Left cardiac atrium (tissue), 4 donors: ENCODE measurements around the gene TCF12. TPM values are rescaled to one million over a fixed set of nuclear protein-coding genes. Genes with fewer than 3 reads are reported as not detected.
A peak's percentile ranks its signal among the peaks of the same experiment; 100 is the strongest.

Source experiments
- ATAC-seq, 2 donors: fragments of 200-7000 bp; cut with Tn5 transposase; one replicate each; pipeline ENCODE4 v1.9.1; 2020; ENCODE audit warnings: mild to moderate bottlenecking in 2 of 2, moderate library complexity in 2 of 2
- DNase-seq: peaks from one replicate; pipeline ENCODE4 v3.0.0-alpha.2; 2020
- intact Hi-C, 2 donors: fragments of 100-400 bp; cut with DNase I; formaldehyde crosslinking; loops; one replicate each; pipeline versions ENCODE4 v1.14.1 to v1.15.1; 2022 to 2023
- total RNA-seq, 2 donors: library from RNA; stranded (reverse); fragmentation: NEBNext Ultra II Directional; extraction: Animal tissue kit (Norgen Biotek cat#: 25700); gene quantifications; one replicate each; pipeline ENCODE4 v1.2.1, GENCODE V29; 2021
- donor health status: DM: no; HTN: yes; CAD: no.
- donor health status: DM: no; HTN: yes; CAD: no; lungs with severe emphysema.
- donor health status: DM: yes; HTN: yes; CAD: no.
- donor health status: Dilated cardiomyopathy.

The TCF12 gene
- total RNA-seq, 2 donors from 2014 or later, result 44.0 to 53.9 TPM

DNA sequence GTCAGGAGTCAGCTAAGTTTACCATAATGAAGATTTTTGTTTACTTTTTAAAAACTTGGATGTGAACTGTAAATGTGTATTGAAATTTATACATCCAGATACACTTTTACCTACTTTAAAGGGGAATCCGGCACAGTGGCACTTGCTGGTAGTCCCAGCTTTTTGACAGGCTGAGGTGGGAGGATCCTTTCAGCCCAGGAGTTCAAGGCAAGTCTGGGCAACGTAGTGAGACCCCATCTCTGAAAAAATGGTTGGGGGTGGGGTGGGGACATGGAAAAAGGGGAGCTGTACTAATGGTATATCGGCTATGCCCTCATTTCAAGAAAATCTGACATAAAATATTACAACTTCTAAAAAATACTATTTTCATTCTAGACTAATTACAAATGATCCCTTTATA, 362.0 kb downstream of the TCF12 start:
- intact Hi-C loops, result no loop called here
- ATAC-seq (no peak), DNase-seq (no peak)

- DNase-seq (no peak), ATAC-seq (no peak)
- intact Hi-C loops, result no loop called here
These were observed 362.9 kb downstream of the TCF12 start for GRCh38 chr15:57281321-57281720.

GRCh38 chr15:57282686-57283085, 364.2 kb downstream of the TCF12 start:
- ATAC-seq (no peak), DNase-seq (no peak)
- intact Hi-C loops, result no loop called here

- no peak for ATAC-seq
- intact Hi-C loops, result no loop called here
- DNase-seq, result no peak
These were observed 365.5 kb downstream of the TCF12 start for GRCh38 chr15:57283774-57284503.

DNA sequence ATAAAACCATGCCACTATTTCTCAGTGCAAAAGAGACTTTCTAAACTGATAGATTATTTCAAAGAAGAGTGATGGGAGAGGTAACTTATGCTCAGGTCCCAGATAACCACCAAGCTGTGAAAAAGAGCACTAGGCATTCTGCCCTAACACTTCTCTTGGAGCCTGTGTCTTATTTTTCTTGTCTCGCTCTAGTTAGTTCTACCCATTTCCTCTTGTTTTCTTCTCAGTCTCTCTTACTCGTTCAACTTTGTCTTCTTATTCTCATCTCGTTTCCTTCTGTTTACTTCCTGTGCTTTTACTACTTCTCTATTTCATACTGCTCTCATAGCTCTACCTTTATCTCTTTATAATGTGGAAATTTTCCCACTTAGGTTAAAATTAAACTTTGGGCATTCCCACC, 366.1 kb downstream of the TCF12 start:
- ATAC-seq (no peak), DNase-seq (no peak)
- intact Hi-C loops, result no loop called here

GRCh38 chr15:57285386-57285785, 366.9 kb downstream of the TCF12 start:
- intact Hi-C loops, result no loop called here

GRCh38 chr15:57286446-57287122, 368.1 kb downstream of the TCF12 start:
- DNase-seq (no peak), ATAC-seq (no peak)
- intact Hi-C loops, result no loop called here

More at GRCh38 chr15:57285386-57285785, 366.9 kb downstream of the TCF12 start:
- no peak for DNase-seq
- ATAC-seq, result no peak

DNA sequence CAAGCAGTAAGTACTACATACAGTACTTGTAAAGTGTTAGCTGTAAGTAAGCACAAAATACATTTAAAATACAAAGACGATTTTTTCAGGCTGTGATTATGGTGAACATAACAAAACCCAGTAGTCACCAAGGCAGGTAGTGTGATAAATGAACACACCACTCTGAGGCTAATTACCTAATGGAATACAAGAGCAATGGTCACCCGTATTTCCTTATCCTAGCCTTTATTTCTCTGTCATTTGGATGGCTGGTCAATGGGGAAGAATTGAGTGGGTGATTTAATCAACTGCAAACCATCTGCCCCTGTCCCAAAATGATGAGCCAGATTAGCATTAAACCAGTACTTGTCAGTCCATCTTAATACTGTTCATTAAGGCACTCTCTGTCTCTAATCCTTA, 368.7 kb downstream of the TCF12 start:
- intact Hi-C loops, result no loop called here
- DNase-seq, result no peak
- ATAC-seq, result no peak

DNA sequence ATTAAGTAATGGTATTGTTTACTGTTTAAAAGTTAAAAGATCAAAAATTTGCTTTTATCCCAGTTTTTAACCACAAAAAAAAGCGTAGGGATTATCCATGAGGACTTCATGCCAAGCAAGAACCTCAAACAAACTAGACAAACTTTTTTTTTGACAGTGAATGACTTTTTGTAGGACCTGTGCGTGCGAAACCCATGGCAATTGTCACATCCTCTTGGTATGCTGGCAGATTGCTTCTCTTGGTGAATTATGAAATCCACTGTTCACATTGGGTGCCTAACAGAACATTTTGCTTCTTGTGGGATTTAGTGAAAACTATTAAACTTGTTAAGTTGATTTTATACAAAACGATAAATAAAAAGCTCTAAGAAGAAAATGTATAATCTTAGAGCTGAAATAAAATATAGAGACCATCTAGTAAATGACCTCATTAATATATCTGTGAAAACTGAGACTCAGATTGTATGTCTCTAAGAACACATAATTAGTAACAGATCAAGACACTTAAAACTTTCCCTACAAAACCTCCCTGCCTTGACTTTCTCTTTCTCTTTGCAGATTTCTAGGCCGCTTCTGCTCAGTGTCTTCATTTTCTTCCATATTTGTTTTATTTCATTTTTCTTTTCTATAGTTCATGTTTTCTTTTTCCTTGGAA, 370.6 kb downstream of the TCF12 start:
- intact Hi-C loops, result no loop called here
- DNase-seq (no peak), ATAC-seq (no peak)

- intact Hi-C loops, result no loop called here
- ATAC-seq, result no peak
- DNase-seq, result no peak
These were observed 371.7 kb downstream of the TCF12 start for GRCh38 chr15:57290187-57290586.

GRCh38 chr15:57290826-57291225, 372.4 kb downstream of the TCF12 start:
- intact Hi-C loops, result no loop called here
- ATAC-seq (no peak), DNase-seq (no peak)

DNA sequence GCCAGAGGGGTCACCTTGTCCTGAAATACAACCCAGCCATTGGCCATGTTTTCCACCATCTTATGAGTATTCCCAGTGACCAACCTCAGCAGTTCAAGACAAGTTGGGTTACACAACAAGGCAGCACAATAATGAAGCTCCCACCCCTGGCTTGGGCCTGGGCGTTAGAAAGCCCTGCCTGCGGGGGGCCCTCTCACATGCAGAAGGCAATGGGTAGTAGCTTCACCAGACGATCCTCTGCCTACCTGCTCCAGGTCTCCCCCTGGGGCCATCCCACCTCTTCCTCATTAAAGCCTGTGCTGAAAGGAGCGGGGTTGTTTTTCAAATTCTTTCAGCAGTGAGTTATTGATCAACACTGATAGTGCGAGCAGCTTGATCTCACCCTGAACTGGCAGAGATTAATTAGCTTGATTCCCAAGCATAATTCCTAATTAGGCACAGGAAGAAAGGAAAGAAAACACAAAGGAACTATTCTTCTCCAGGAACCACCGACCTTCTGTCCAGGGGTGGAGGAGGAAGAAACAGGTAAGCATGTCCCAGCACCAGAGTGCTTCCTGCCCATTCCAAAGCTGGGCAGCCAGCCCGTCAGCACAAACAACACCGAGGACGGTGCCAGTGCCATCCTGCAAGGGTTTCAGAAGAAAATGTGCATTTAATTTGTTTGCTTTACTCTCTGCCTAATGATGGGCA, 378.2 kb downstream of the TCF12 start:
- ATAC-seq (no peak), DNase-seq (no peak)
- intact Hi-C loops, result no loop called here

GRCh38 chr15:57297163-57297593, 378.7 kb downstream of the TCF12 start:
- intact Hi-C loops, result no loop called here
- no peak for ATAC-seq

GRCh38 chr15:57297630-57298029, 379.2 kb downstream of the TCF12 start:
- intact Hi-C loops, result no loop called here
- ATAC-seq (no peak), DNase-seq (no peak)

More at GRCh38 chr15:57297163-57297593, 378.7 kb downstream of the TCF12 start:
- no peak for DNase-seq

GRCh38 chr15:57298204-57298603, 379.8 kb downstream of the TCF12 start:
- ATAC-seq (peak in 1 of 2 donors; percentile 20), DNase-seq (no peak)
- intact Hi-C loops, result no loop called here

GRCh38 chr15:57298843-57299550, 380.6 kb downstream of the TCF12 start:
- DNase-seq (no peak), ATAC-seq (no peak)
- intact Hi-C loops, result no loop called here

GRCh38 chr15:57301307-57301706, 382.9 kb downstream of the TCF12 start:
- DNase-seq, result no peak
- intact Hi-C loops, result loop anchor here (10.0 kb wide), 2 partner anchors 477 to 807 kb away; no protein-coding TSS in a partner anchor
- no peak for ATAC-seq

DNA sequence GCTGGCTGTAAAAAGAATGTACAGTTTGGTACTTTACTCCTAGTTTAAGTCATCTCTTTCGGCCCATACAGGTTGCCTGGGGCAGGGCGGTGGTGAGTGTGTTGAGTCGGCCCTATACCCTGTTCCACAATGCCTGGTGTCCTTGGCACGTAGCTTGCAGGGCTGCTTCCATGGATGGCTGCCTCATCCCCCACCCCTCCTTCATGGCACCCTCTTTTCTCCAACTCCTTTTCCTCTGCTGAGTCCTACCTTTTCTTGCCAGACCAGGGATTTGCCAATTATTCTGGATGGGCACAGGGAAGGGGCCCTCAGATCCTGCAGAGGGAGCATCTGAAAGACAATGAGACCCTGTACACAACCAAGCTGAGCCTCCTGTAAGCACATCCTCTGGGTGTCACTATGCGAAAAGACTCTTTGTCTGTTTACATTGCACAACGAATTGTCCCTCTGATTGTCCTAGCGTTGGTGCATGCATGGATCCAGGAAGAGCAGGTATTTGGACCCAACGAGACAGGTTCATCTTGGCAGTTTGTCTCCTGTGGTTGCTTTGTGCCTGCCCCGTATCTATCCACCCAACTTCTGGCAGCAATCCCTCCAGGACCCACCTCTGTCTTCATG, 384.3 kb downstream of the TCF12 start:
- intact Hi-C loops, result loop anchor here (10.0 kb wide), 2 partner anchors 478 to 808 kb away; no protein-coding TSS in a partner anchor
- ATAC-seq (no peak), DNase-seq (no peak)
